NCI-H2029 (cell line): Measurements from ENCODE around the gene CIPC.

Experiments used
- DNase-seq: peaks from one replicate; lab custom pipeline; 2025; lab: John Stamatoyannopoulos, UW

The CIPC gene

GRCh38 chr14:77097700-77098528 is at the start of gene CIPC:
CIPC (plus strand) TSS chr14:77098258; CDS start chr14:77105709, 7,451 bp downstream.
- peak; percentile 92 for DNase-seq

GRCh38 chr14:77051116-77051515 is 46.9 kb upstream of the CIPC start:
- DNase-seq: no peak

- no peak for DNase-seq
Observed at GRCh38 chr14:77052281-77053044, 45.6 kb upstream of the CIPC start.

GRCh38 chr14:77053046-77053841 is 44.8 kb upstream of the CIPC start:
- no peak for DNase-seq

GRCh38 chr14:77055306-77055705 is 42.8 kb upstream of the CIPC start:
- no peak for DNase-seq

- DNase-seq: no peak
Observed at GRCh38 chr14:77055981-77056380, 42.1 kb upstream of the CIPC start.

- no peak for DNase-seq
Observed at GRCh38 chr14:77058117-77058516, 39.9 kb upstream of the CIPC start.

GRCh38 chr14:77058785-77059184 is 39.3 kb upstream of the CIPC start:
- no peak for DNase-seq

- DNase-seq: no peak
Observed at GRCh38 chr14:77059276-77059915, 38.7 kb upstream of the CIPC start.

GRCh38 chr14:77061630-77062257 is 36.3 kb upstream of the CIPC start:
- DNase-seq: no peak

- no peak for DNase-seq
Observed at GRCh38 chr14:77062261-77062660, 35.8 kb upstream of the CIPC start.

GRCh38 chr14:77063571-77064171 is 34.4 kb upstream of the CIPC start:
- DNase-seq: no peak

- DNase-seq: no peak
Observed at GRCh38 chr14:77064521-77065178, 33.4 kb upstream of the CIPC start.

- DNase-seq: no peak
Observed at GRCh38 chr14:77065851-77066577, 32.0 kb upstream of the CIPC start.

- no peak for DNase-seq
Observed at GRCh38 chr14:77066578-77067172, 31.4 kb upstream of the CIPC start.

GRCh38 chr14:77067632-77068516 is 30.2 kb upstream of the CIPC start:
- peak; percentile 55 for DNase-seq

GRCh38 chr14:77068517-77069200 is 29.4 kb upstream of the CIPC start:
- no peak for DNase-seq

- DNase-seq: no peak
Observed at GRCh38 chr14:77069551-77069950, 28.5 kb upstream of the CIPC start.
